Hypothalamus (tissue), 51 donors: ENCODE results near the gene TCF7L2.

Experiments used
- DNase-seq, 51 donors: peaks; one replicate each; lab custom pipeline; 2025; lab: John Stamatoyannopoulos, UW

Gene TCF7L2

GRCh38 chr10:112963835-112964234 is 13.8 kb downstream of the TCF7L2 start:
- DNase-seq = no peak

- no peak for DNase-seq
Observed at GRCh38 chr10:112964482-112964881, 14.4 kb downstream of the TCF7L2 start.

DNA sequence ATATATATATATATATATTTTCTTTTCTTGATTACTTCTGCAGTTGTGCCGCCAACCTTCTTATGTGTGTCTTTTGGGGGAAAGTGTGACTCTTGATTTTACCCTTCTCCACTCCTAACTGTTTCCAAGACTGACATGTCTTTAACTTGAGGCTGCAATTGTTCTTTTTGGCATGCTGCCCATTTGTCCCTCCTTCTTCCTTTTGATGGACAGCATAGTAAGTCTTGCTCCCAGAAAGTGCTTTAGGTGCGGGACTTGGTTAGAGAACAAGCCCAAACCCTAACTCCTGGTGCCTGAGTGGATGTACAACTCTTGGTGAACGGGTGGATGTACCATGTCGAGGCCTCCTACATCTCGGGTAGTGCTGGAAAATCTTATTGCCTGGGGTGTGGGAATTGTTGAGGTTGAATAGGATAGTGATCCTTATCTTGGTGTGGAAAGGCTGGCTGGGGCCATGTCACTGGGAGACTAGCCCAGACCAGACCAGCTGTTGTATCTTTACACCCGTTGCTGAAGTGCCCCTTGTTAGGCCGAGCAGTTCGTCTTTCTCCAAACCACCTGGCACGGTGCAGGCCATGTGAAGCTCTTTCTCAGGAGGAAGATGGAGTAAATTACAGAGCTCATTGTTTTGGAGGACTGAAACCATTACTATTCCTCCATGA is 16.3 kb downstream of the TCF7L2 start:
- peak in 1 of 51 donors; percentile 7 for DNase-seq

DNA sequence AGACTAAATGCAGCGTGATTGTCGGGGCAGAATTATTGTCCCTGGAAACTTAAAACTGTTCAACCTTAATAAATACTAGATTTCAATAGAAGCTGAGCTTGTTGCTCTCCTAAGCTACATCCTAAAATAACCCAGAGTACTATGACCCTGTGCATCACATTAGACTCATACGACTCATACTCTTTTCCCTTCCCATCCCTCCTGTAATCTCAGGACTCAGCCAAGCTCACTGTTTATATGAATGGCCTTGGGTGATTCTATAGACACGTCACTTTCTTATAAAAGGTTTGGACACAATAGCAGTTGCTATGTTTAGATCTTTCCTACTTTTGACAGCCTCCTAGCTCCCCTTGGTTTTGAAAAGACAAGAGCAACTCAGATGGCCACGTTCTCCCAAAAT is 17.2 kb downstream of the TCF7L2 start:
- DNase-seq = no peak

DNA sequence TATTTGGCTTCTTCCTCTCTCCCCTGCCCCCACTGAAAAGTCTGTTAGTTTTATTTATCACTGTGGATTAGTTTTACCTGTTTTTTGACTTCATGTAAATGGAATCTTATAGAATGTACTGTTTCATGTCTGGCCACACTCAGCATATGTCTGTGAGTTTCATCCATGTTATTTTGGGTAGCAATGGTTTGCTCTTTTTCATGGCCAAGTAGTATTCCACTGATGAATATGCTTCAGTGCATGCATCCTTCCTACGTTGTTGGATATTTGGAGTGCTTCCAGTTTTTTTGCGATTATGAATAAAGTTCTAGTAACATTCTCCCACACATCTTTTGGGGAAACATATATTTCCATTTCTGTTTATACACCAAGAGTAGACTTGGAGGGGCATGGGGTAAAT is 19.1 kb downstream of the TCF7L2 start:
- no peak for DNase-seq

- no peak for DNase-seq
Observed at GRCh38 chr10:112969542-112969941, 19.5 kb downstream of the TCF7L2 start.

DNA sequence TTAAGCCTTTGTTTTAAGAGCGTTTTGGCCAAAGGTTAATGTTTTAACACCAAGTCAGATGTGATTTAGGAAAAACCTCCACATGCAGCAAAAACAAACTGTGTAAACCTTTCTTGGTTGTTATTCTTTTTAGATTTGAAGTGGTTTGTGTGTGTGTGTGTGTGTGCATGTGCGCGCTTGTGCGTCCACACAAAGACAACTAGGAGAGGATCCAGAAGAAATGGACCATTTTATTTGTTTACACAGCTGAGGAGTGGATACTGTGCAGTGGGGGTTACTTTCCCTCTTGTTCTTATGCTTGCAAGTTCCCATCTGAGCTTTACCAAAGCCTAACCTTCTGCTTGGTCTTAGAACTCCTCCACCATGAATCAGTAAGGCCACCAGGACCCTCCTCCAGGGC is 20.0 kb downstream of the TCF7L2 start:
- DNase-seq = no peak

- DNase-seq = no peak
Observed at GRCh38 chr10:112972606-112973005, 22.6 kb downstream of the TCF7L2 start.

DNA sequence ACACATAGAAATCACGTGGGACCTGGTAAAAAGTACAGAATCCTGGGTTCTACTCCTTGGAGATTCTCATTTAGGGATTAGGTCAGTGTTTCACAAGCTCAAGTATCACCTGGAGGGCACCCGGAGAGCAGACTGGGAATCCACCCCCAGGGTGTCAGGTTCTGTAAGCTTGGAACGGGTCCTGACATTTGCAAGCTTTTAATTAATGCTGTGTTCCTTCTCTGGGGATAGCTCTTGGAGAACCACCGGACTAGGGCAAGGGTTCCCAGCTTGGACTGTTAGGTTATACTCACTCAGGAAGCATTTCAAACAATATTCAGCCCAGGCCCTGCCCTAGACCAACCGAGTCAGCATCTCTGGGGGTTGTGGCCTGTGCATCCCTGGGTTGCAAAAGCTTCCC is 23.0 kb downstream of the TCF7L2 start:
- no peak for DNase-seq

GRCh38 chr10:112973805-112974204 is 23.8 kb downstream of the TCF7L2 start:
- no peak for DNase-seq

- DNase-seq = no peak
Observed at GRCh38 chr10:112977426-112977898, 27.4 kb downstream of the TCF7L2 start.

- DNase-seq = no peak
Observed at GRCh38 chr10:112979927-112980326, 29.9 kb downstream of the TCF7L2 start.

GRCh38 chr10:112980937-112981336 is 30.9 kb downstream of the TCF7L2 start:
- no peak for DNase-seq

DNA sequence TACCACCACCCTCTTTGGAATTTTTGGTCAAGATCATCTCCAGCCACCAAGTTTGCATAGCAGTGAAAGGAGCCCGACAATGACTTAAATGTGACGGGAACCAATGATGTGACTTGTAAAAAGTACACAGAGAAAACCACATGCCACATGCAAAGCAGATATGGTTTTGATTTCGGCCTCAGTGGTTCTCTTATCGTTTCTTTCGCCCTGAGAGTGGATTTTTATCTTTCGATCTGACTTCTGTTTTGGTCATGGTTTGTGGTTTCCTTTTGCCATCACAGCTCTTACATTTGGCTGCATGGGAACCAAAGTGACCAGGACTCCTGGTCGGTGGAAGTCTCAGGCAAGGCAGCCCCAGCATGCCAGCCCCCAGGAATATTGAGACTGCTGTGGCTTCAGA is 31.5 kb downstream of the TCF7L2 start:
- no peak for DNase-seq

DNA sequence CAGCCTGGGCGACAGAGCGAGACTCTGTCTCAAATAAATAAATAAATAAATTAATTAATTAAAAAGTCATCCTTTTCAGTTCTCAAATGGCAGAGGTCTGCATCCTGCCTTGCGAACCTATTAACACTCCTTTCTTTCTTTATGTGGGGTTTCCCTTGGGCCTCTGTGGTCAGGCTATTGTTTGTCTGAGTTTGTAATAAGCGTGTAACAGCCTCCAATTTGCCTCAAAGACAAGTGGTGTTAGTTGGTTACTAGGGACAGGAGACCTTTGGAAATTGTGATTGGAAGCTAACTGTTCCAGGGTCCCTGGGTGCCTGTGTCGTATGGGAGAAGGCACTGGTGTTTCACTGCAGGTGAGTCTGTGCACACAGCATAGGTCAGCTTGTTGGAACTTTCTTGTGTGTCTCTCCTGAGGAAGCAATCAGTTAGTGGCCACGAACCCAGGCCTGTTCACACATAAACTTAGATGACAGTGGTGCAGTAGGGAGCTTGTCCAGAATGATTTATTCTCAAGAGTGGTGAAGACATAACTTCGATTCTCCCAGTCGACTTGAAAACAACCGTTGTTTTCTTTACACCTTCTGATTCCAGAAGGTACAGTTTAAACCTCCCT is 33.5 kb downstream of the TCF7L2 start:
- no peak for DNase-seq

- no peak for DNase-seq
Observed at GRCh38 chr10:112984756-112985155, 34.7 kb downstream of the TCF7L2 start.

DNA sequence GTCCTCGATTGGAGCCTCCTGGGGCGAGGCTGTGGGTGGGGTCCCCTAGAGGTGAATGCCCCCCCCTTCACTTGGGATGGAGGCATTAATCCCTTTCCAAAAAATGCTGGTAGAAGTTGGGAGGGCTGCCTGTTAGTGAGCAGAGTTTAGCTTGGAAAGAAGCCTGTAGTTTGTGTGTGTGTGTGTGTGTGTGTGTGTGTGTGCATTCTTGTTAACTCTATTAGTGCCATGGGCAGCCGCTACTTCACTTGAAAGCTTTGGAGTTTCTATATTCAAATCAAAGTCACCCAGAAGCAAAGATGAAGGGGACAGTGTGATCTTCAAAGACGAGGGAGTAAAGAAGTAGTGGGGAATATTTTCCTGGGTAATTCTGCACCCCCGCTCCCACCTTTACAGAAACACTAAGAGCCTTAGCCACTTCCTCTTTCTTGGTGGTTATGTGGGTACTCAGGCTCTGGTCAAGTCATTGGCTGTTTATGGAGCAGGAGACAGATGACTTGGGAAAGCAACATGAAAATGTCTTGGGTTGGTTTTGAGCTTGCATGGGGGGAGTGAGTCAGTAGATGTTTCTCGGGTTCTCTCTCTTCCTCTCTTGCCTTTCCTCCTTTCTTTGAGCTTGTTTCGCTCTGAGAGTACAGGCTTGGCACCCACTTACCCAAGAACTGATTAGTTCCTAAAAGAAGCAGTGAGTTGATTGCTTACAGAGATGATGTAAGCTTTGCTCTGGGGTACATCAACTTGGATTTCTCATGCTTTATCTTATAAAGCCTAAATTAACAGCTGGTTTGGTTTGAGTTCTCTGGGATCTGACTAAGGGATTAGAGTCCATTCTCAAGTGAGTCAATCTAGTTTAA is 35.9 kb downstream of the TCF7L2 start:
- DNase-seq = no peak

DNA sequence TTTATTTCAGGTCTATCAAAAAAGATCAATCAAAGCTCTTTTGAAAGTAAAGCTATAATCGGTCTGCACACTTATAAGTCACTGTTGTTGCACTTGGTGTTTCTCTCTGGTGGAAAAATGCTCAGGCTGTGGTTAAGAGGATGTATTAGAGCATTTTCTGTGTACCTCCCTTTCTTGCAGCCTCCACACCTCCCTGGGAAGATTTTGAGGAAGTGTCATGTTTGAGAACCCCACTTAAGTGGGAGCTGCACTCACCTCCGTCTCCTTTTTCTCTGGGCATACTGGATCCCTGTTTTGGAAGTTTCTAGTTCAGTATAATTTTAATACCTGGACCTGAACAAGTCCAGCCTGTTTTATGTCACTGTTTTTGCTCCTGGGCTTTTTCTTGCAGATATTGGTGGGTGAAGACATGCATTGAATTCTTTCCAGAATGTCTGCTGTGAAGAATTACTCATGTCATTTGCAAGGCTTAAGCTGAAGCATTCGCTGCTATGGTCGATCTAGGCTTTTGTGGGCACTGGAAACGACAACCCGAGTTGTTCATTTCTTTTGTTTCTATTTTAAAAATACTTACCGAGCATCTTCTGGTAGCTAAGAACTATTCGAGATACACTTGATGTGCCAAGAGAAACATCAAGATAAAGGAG is 36.6 kb downstream of the TCF7L2 start:
- no peak for DNase-seq

GRCh38 chr10:112988839-112989406 is 38.9 kb downstream of the TCF7L2 start:
- DNase-seq = no peak

DNA sequence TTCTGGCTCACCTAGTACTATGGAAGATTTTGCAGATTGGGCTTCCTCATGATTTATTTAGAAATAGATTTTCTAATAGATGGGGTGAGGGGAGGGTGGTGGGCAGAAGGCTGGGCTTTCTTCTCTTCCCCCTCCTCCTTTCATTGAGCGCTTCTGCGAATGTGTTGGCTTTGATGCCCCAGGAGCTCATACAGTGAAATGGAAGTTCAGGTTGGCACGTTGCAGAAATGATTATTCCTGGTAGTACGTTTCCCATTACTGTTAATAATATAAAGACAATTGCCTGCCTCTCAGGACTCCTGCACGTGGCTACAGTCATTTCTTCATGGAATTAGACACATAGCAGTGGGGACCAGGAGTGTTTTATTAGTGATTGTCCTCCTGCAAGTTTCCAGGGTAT is 39.8 kb downstream of the TCF7L2 start:
- no peak for DNase-seq

- no peak for DNase-seq
Observed at GRCh38 chr10:112990271-112990670, 40.2 kb downstream of the TCF7L2 start.
